GM04503 (cell line): Measurements from ENCODE around the gene SLC4A1AP.

Experiments used
- DNase-seq: peaks from one replicate; pipeline ENCODE4 v3.0.0-alpha.2; 2012; ENCODE audit warnings: low read depth

The SLC4A1AP gene

GRCh38 chr2:27742571-27742970, 78.9 kb downstream of the SLC4A1AP start:
- DNase-seq, result no peak
